Kidney epithelial cell (primary cell): Measurements from ENCODE around the gene TLE7. TPM values are rescaled to one million over a fixed set of nuclear protein-coding genes. Genes with fewer than 3 reads are reported as not detected.

Experiments used
- DNase-seq: peaks from one replicate; pipeline ENCODE4 v3.0.0-alpha.2; 2010; ENCODE audit warnings: low read depth
- H3K27me3 ChIP-seq: 2 replicates; pipeline ENCODE4 v1.6.0; 2011; ENCODE audit warnings: low read length; ENCODE audit not compliant: control insufficient read depth, insufficient read depth
- H3K36me3 ChIP-seq: 2 replicates; pipeline ENCODE4 v1.5.1; 2011; ENCODE audit warnings: low read length; ENCODE audit not compliant: control insufficient read depth, insufficient read depth
- H3K4me3 ChIP-seq: 2 replicates; pipeline ENCODE4 v1.5.1; 2011; ENCODE audit warnings: low read depth, mild to moderate bottlenecking, control low read depth, low read length
- total RNA-seq: library from RNA; depleted of rRNA; stranded (reverse); fragments of >200 nt; gene quantifications from 2 replicates; pipeline ENCODE4 v1.2.3, GENCODE V29; 2015
- TF ChIP-seq, protein P1 (sequence below): IDR thresholded peaks from 2 replicates; pipeline ENCODE4 v1.5.1; 2011; ENCODE audit warnings: mild to moderate bottlenecking, moderate library complexity, low read length, control low read depth, inconsistent platforms; ENCODE audit not compliant: insufficient read depth, poor library complexity, severe bottlenecking

Gene TLE7
- total RNA-seq, 1 donor from 2014 or later = not detected

DNA sequence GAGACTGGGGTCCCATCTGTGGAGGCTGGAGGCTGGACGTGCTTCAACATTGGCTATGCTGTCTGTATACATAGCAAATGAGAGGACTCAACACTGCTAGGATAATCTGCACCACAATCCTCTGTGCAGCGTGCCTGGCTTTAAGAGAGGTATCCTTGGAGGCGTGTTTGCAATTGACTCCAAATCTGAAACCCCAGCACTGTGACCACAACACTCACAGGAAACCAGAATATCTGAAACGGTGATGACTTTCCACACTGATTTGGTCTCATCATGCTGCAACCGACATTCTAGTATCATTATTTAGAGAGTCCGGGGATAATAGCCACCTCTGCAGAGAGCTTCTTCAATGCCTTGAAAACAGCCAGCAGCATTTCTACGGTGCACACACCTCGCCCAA, 35.1 kb downstream of the TLE7 start:
- no peaks in the 10 kb centered on the region for H3K36me3 ChIP-seq
- TF ChIP-seq, protein P1, sequence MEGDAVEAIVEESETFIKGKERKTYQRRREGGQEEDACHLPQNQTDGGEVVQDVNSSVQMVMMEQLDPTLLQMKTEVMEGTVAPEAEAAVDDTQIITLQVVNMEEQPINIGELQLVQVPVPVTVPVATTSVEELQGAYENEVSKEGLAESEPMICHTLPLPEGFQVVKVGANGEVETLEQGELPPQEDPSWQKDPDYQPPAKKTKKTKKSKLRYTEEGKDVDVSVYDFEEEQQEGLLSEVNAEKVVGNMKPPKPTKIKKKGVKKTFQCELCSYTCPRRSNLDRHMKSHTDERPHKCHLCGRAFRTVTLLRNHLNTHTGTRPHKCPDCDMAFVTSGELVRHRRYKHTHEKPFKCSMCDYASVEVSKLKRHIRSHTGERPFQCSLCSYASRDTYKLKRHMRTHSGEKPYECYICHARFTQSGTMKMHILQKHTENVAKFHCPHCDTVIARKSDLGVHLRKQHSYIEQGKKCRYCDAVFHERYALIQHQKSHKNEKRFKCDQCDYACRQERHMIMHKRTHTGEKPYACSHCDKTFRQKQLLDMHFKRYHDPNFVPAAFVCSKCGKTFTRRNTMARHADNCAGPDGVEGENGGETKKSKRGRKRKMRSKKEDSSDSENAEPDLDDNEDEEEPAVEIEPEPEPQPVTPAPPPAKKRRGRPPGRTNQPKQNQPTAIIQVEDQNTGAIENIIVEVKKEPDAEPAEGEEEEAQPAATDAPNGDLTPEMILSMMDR = no peak
- DNase-seq = no peak
- H3K4me3 ChIP-seq = no peak overlapping the region
- H3K27me3 ChIP-seq = peaks cover 3% of the 10 kb centered on the region

DNA sequence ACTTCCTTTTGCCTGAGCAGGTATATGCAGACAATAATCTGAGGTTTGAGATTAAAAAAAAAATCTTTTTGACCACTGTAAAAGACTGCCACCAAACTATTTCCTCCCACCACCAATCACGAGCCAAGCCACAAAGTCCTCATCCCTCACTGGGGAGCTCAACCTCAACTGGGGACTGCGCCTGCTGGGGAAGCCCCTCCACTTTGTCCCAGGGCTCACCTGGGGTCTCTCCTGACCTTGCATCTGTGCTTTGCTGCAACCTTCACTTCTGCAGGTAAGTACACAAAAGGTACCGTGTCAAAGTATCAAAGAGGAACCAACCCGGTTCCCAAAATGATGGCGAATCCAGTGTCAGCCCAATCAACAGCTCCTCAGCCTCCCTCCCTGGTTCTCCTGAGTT, 35.5 kb downstream of the TLE7 start:
- Histone ChIP-seq H3K36me3 (no peaks in the 10 kb centered on the region), H3K27me3 (peaks cover 3% of the 10 kb centered on the region), H3K4me3 (no peak overlapping the region)
- no peak for DNase-seq
- TF ChIP-seq, protein P1 = no peak

DNA sequence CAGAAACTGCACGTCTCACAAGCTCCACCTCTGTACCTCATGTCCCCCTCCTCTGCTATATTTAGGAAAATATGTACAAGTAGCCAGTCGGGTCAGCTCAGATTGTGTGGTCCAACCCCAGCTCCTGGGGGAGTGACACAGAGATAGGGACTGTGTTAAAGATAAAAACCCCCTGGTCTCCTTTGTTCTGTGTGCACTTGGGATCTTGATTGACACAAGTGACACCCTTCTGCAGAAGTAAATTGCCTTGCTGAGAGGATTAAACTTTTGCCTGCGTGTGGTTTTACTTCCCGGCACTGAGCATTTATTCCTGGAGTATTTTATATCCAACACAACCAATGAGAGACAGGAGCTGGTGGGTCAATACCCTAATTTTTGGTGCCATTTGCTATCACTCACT, 37.5 kb downstream of the TLE7 start:
- Histone ChIP-seq H3K4me3 (no peak overlapping the region), H3K36me3 (no peaks in the 10 kb centered on the region), H3K27me3 (no peaks in the 10 kb centered on the region)
- TF ChIP-seq, protein P1 = no peak
- DNase-seq = no peak

DNA sequence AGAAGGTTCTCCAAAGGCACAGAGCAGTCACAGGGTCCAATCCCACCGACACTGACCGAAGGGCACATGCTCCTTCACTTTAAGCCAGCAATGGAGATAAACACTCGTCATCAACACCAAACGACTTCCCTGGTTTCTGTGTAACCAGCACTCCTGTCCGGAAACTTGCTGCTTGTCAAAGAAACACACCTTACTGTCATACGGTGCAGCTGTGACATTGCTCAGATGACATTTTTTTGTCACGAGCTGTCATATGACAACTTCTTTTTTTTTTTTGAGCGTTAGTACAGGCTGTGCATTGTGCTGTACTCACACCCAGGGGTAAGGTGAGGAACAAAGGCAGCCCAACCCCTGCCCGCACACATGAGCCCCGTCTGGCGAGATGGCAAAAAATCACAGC, 39.2 kb downstream of the TLE7 start:
- no peaks in the 10 kb centered on the region for H3K27me3 ChIP-seq
- H3K36me3 ChIP-seq = no peaks in the 10 kb centered on the region
- H3K4me3 ChIP-seq = no peak overlapping the region
- no peak for DNase-seq
- TF ChIP-seq, protein P1 = no peak

DNA sequence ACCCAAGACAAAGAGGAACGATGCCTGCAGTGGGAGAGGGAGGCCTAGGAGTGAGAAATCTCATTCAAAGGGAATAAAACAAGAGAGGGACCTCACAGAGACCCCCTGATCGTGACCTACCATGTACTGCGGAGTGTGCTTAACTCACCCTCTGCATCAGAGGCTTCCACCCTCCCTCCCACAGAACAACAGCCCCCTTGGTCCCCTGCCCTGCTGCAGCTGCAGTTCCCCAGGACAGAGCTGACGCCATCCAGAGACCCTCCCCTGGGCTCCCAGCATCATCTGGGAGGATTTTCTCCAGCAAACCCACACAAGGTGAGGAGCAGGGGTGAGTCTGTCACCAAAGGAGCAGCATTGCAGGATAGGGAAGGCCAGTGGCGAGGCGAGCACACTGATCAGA, 39.8 kb downstream of the TLE7 start:
- Histone ChIP-seq H3K4me3 (no peak overlapping the region), H3K36me3 (no peaks in the 10 kb centered on the region), H3K27me3 (no peaks in the 10 kb centered on the region)
- no peak for DNase-seq
- TF ChIP-seq, protein P1 = no peak

DNA sequence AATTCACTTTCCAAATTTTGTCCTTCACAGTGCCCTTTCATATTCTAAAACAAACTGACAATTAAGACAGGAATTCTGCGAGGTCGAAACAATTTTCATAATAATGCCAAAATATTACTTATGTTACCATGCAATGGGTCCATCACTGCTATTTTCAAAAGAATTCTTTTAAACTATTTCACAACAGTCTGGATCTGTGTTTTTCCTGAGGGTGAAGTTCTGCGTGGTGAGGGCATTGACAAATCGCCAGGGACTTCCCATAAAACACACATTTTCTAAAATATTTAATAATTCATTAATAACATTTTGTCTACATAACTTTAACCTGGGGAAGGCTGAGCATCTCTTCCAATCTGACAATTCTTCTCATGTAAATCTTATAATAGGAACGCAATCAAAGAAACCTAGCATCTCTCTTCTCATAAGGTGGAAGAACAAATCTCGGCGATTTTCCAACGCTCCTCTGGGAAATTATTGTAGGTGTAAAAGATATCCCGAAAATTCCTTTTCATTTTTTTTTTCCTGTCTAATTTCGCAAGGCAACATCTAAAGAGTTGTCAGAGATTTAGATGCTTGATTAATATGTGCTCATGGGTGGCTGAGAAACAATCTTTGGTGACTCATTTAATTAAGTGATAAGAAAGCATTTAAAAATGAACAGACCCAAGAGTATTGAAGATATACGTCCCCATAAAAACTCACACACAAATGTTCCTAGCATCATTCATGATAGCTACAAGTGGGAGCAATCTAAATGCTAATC, 41.9 kb downstream of the TLE7 start:
- no peaks in the 10 kb centered on the region for H3K27me3 ChIP-seq
- H3K4me3 ChIP-seq = no peak overlapping the region
- TF ChIP-seq, protein P1 = no peak
- DNase-seq = no peak
- H3K36me3 ChIP-seq = no peaks in the 10 kb centered on the region
